EH (cell line): ENCODE data around the gene CAPZA2.
A peak's percentile ranks its signal among the peaks of the same experiment; 100 is the strongest.

Experiments used
- DNase-seq: peaks from one replicate; pipeline ENCODE4 v3.0.0-alpha.2; 2015; ENCODE audit warnings: low read depth

The CAPZA2 gene

GRCh38 chr7:116862951-116863670 is 724 bp downstream of the CAPZA2 start:
- DNase-seq: peak; percentile 42

- no peak for DNase-seq
Measured at GRCh38 chr7:116863936-116864500, 1.6 kb downstream of the CAPZA2 start.

- no peak for DNase-seq
Measured at GRCh38 chr7:116871061-116871700, 8.8 kb downstream of the CAPZA2 start.

GRCh38 chr7:116872026-116872425 is 9.6 kb downstream of the CAPZA2 start:
- no peak for DNase-seq

GRCh38 chr7:116873619-116874018 is 11.2 kb downstream of the CAPZA2 start:
- no peak for DNase-seq

GRCh38 chr7:116876664-116877442 is 14.5 kb downstream of the CAPZA2 start:
- DNase-seq: no peak

- DNase-seq: no peak
Measured at GRCh38 chr7:116877443-116878217, 15.2 kb downstream of the CAPZA2 start.

- no peak for DNase-seq
Measured at GRCh38 chr7:116884691-116885090, 22.3 kb downstream of the CAPZA2 start.

GRCh38 chr7:116885724-116886123 is 23.3 kb downstream of the CAPZA2 start:
- DNase-seq: no peak

GRCh38 chr7:116886543-116887156 is 24.3 kb downstream of the CAPZA2 start:
- DNase-seq: no peak

GRCh38 chr7:116888895-116889294 is 26.5 kb downstream of the CAPZA2 start:
- no peak for DNase-seq

- DNase-seq: no peak
Measured at GRCh38 chr7:116895849-116896248, 33.5 kb downstream of the CAPZA2 start.

- no peak for DNase-seq
Measured at GRCh38 chr7:116897661-116898060, 35.3 kb downstream of the CAPZA2 start.

- DNase-seq: peak; percentile 16
Measured at GRCh38 chr7:116899308-116899707, 36.9 kb downstream of the CAPZA2 start.

- no peak for DNase-seq
Measured at GRCh38 chr7:116901143-116901542, 38.8 kb downstream of the CAPZA2 start.

- no peak for DNase-seq
Measured at GRCh38 chr7:116902867-116903266, 40.5 kb downstream of the CAPZA2 start.

GRCh38 chr7:116906391-116906790 is 44.0 kb downstream of the CAPZA2 start:
- no peak for DNase-seq

- DNase-seq: no peak
Measured at GRCh38 chr7:116910383-116910782, 48.0 kb downstream of the CAPZA2 start.

- DNase-seq: peak; percentile 61
Measured at GRCh38 chr7:116911801-116912200, 49.4 kb downstream of the CAPZA2 start.

GRCh38 chr7:116912269-116912909 is 50.0 kb downstream of the CAPZA2 start:
- peak; percentile 59 for DNase-seq

GRCh38 chr7:116918704-116919103 is 56.3 kb downstream of the CAPZA2 start:
- DNase-seq: peak; percentile 13
